Brain microvascular endothelial cell (primary cell): ENCODE results near the gene FCHSD2.

Experiments
- DNase-seq: peaks from one replicate; pipeline ENCODE4 v3.0.0-alpha.2; 2020
- H3K27ac ChIP-seq: fragments of 250-450 bp; sonication (Bioruptor Pico); 2 replicates; pipeline ENCODE4 v1.5.1; 2020; ENCODE audit warnings: mild to moderate bottlenecking, moderate library complexity
- H3K27me3 ChIP-seq: fragments of 250-450 bp; sonication (Bioruptor Pico); replicated peaks from 2 replicates; pipeline ENCODE4 v1.5.1; 2020; ENCODE audit warnings: mild to moderate bottlenecking
- H3K36me3 ChIP-seq: fragments of 250-450 bp; sonication (Bioruptor Pico); replicated peaks from 2 replicates; pipeline ENCODE4 v1.5.1; 2020; ENCODE audit warnings: mild to moderate bottlenecking
- H3K4me3 ChIP-seq: 2 replicates; pipeline ENCODE4 v1.5.1; 2011; ENCODE audit warnings: low read depth, mild to moderate bottlenecking, control low read depth, low read length, moderate library complexity
- CTCF ChIP-seq: IDR thresholded peaks from 2 replicates; pipeline ENCODE4 v1.5.1; 2011; ENCODE audit warnings: low read depth, mild to moderate bottlenecking, moderate library complexity, low read length, control low read depth, inconsistent platforms; ENCODE audit errors: missing control alignments
- in situ Hi-C: cut with HindIII; loops from 2 replicates; pipeline ENCODE4 v1.10.0; 2017; ENCODE audit warnings: low sequenced_read_pairs, low pct_ligation_motif_present

The FCHSD2 gene

GRCh38 chr11:72896431-72896830, 245.7 kb downstream of the FCHSD2 start:
- in situ Hi-C loops: no loop called here
- no peak for TF ChIP-seq CTCF
- Histone ChIP-seq H3K36me3 (no peaks in the 10 kb centered on the region), H3K4me3 (no peak overlapping the region), H3K27me3 (no peaks in the 10 kb centered on the region), H3K27ac (no peak overlapping the region)
- no peak for DNase-seq

- in situ Hi-C loops: no loop called here
These were observed 251.2 kb downstream of the FCHSD2 start for GRCh38 chr11:72890881-72891280.

GRCh38 chr11:72886619-72887018, 255.5 kb downstream of the FCHSD2 start:
- in situ Hi-C loops: no loop called here
- no peak for TF ChIP-seq CTCF

More at GRCh38 chr11:72890881-72891280, 251.2 kb downstream of the FCHSD2 start:
- no peak for TF ChIP-seq CTCF
- Histone ChIP-seq H3K36me3 (peaks cover 9% of the 10 kb centered on the region), H3K4me3 (no peak overlapping the region), H3K27me3 (no peaks in the 10 kb centered on the region), H3K27ac (no peak overlapping the region)
- DNase-seq: no peak

GRCh38 chr11:72885749-72886609, 256.1 kb downstream of the FCHSD2 start:
- in situ Hi-C loops: no loop called here
- Histone ChIP-seq H3K27ac (no peak overlapping the region), H3K27me3 (no peaks in the 10 kb centered on the region), H3K4me3 (no peak overlapping the region), H3K36me3 (peaks cover 12% of the 10 kb centered on the region)
- no peak for DNase-seq
- TF ChIP-seq CTCF: no peak

More at GRCh38 chr11:72886619-72887018, 255.5 kb downstream of the FCHSD2 start:
- DNase-seq: no peak
- H3K4me3 ChIP-seq: no peak overlapping the region
- H3K27ac ChIP-seq: no peak overlapping the region
- no peaks in the 10 kb centered on the region for H3K27me3 ChIP-seq
- peaks cover 12% of the 10 kb centered on the region for H3K36me3 ChIP-seq

GRCh38 chr11:72876147-72876546, 266.0 kb downstream of the FCHSD2 start:
- Histone ChIP-seq H3K27ac (no peak overlapping the region), H3K36me3 (no peaks in the 10 kb centered on the region), H3K27me3 (no peaks in the 10 kb centered on the region), H3K4me3 (no peak overlapping the region)
- TF ChIP-seq CTCF: no peak
- in situ Hi-C loops: no loop called here
- DNase-seq: no peak
